ENCODE results near the gene KLK13. TPM values are rescaled to one million over a fixed set of nuclear protein-coding genes. Genes with fewer than 3 reads are reported as not detected.

KLK13 gene
- total RNA-seq, 4 donors from 2014 or later = 1.2 to 5.0 (median 1.3) TPM; not detected in 1

DNA sequence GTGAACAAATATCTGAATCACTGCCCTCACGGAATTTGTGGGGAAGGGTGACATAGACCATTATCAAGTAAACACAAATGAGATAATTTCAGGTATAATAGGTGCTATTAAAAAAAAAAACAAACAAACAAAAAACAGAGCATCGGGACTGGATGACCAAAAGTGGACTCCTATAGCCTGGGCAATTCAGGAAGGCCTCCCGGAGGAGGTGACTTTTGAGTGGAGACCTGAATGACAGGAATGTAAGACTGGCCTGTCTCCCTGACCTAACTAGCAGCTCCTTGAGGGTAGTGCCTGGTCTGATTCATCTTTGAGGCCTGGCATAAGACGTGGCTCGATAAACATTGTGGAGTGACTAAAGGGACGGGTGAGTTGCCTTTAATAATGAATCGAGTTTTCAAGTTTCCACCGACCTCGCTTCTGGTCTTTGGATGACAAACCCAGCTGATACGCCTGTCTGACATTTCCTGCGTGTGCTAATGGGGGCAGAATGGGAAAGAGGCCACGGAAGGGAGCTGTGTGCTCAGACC is 52.2 kb downstream of the KLK13 start:
- no peak for DNase-seq
- H3K4me1 ChIP-seq = peaks cover 0 to 10% (median 0%) of the 10 kb centered on the region in 4 donors
- no peak for TF ChIP-seq POLR2A (IDR thresholded peaks at IDR 0.05)
- TF ChIP-seq, protein P1, sequence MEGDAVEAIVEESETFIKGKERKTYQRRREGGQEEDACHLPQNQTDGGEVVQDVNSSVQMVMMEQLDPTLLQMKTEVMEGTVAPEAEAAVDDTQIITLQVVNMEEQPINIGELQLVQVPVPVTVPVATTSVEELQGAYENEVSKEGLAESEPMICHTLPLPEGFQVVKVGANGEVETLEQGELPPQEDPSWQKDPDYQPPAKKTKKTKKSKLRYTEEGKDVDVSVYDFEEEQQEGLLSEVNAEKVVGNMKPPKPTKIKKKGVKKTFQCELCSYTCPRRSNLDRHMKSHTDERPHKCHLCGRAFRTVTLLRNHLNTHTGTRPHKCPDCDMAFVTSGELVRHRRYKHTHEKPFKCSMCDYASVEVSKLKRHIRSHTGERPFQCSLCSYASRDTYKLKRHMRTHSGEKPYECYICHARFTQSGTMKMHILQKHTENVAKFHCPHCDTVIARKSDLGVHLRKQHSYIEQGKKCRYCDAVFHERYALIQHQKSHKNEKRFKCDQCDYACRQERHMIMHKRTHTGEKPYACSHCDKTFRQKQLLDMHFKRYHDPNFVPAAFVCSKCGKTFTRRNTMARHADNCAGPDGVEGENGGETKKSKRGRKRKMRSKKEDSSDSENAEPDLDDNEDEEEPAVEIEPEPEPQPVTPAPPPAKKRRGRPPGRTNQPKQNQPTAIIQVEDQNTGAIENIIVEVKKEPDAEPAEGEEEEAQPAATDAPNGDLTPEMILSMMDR (IDR thresholded peaks at IDR 0.05) = no peak
- H3K36me3 ChIP-seq = no peaks in the 10 kb centered on the region
- H3K27me3 ChIP-seq = peaks cover 0 to 10% of the 10 kb centered on the region in 2 donors
- H3K9me3 ChIP-seq = no peaks in the 10 kb centered on the region
- H3K4me3 ChIP-seq = no peak overlapping the region
- H3K27ac ChIP-seq = no peak overlapping the region

DNA sequence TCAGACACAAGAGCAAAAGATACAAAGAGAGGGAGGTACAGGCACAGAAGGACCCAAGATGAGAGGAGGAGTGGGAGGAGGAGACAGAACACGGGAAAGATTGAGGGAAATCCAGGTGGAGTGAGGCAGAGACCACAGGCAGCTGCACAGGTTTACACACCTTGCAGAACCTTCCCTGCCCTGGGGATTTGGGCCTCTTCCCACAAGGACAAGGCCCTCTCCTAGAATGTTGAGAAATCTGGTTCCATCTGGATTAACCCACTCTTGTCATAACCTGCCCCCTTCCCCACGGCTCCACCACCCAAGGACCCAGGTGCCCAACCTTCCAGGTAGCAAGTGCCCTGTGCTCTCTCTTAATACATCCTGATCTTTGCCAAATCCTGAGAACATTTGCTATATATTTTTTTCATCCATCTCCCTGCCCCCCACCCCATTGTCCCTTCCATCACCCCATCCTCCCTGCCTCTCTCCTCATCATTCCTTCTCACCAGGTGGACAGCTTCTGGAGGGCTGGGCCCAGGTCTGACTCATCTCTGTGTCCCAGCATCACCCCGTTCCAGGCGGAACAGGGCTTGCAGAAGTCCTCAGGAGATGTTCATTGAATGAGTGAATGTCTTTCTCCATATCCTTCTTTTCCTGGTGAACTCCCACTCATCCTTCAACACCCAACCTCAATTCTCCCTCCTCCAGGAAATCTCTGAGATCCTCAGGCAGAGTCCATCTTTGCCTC is 54.7 kb downstream of the KLK13 start:
- H3K27ac ChIP-seq = no peak overlapping the region
- H3K4me3 ChIP-seq = no peak overlapping the region
- no peaks in the 10 kb centered on the region for H3K27me3 ChIP-seq
- DNase-seq = no peak
- H3K4me1 ChIP-seq = no peaks in the 10 kb centered on the region
- H3K9me3 ChIP-seq = no peaks in the 10 kb centered on the region
- TF ChIP-seq, protein P1 (IDR thresholded peaks at IDR 0.05) = no peak
- no peak for TF ChIP-seq POLR2A (IDR thresholded peaks at IDR 0.05)
- no peaks in the 10 kb centered on the region for H3K36me3 ChIP-seq

DNA sequence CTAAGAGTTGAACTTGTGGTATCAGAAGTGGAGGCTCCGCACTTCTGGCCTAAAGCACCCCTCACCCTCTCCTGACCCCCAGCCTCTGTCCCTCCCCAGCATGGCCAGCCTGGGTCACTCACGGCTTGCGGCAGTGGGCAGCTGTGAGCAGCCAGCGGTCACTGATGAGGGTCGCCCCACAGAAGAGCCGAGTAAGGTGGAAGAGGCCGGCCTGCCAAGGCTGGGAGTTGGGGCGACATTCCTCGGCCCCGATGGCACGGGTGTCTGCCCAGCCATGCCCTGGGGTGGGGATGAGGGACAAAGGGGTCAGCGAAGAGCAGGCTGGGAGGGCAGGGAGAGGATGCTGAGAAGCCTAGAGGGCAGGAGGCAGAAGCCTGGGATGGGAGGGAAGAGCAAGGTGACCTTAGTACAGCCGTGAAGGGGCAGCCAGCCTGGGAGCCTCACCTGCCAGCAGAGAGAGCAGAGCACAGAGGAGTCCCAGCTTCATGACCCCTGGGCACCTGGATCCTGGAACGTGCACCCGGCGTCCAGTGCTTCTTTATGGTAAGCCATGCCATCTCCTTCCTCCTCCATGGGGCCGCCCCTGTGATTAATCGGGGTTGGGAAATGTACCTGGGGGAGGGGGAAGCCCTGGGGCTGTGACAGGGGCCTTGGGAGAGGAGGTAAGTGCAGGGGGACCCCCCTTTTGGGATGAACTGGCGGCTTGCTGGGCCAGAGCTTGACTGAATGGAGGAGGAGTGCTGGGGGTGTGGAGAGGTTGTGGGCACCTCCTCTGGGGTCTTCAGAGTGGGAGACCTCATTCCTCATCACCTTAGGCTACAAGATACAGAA is 55.6 kb downstream of the KLK13 start:
- no peaks in the 10 kb centered on the region for H3K9me3 ChIP-seq
- no peak overlapping the region for H3K4me3 ChIP-seq
- TF ChIP-seq POLR2A (IDR thresholded peaks at IDR 0.05) = no peak
- TF ChIP-seq, protein P1 (IDR thresholded peaks at IDR 0.05) = no peak
- no peak overlapping the region for H3K27ac ChIP-seq
- H3K4me1 ChIP-seq = no peaks in the 10 kb centered on the region
- no peaks in the 10 kb centered on the region for H3K27me3 ChIP-seq
- H3K36me3 ChIP-seq = no peaks in the 10 kb centered on the region
- no peak for DNase-seq

DNA sequence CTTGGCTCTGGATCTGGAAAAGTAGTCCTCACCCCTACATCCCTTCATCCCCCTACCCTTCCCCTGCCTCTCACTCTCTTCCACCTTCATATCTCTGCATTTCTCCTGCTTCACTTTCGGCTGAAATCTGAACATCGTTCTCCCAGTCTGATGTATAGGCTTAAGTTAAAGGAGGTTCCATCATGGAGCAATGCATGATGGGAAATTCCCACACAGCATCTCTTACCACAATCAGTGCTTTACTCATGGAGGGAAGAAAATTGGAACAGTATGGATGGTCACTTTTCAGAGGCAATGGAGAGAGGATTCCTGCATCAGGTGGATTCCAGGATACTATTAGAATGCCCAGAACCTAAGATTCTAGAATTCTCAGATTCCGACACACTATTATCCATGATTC is 57.4 kb downstream of the KLK13 start:
- no peak overlapping the region for H3K4me3 ChIP-seq
- H3K36me3 ChIP-seq = no peaks in the 10 kb centered on the region
- TF ChIP-seq, protein P1 (IDR thresholded peaks at IDR 0.05) = no peak
- no peak for TF ChIP-seq POLR2A (IDR thresholded peaks at IDR 0.05)
- H3K27me3 ChIP-seq = no peaks in the 10 kb centered on the region
- H3K4me1 ChIP-seq = no peaks in the 10 kb centered on the region
- H3K27ac ChIP-seq = no peak overlapping the region
- DNase-seq = no peak
- no peaks in the 10 kb centered on the region for H3K9me3 ChIP-seq

DNA sequence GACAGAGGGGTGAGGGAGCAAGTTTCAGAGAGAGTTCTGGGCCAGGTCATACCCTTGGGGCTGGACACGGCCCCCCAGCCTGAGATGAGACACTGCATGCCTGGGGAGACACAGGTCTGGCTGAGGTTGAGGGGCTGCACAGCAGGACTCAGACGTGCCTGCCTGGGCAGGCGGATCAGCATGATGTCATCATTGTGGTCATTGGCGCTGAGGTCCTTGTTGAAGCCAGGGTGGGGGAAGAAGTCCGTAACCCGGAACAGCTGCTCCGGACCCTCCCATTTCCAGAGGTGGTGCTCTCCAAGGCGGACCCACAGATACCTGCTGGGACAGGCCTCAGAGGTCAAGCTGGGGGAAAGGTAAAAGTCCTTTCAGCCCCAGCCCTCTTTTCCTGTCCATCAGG is 58.5 kb downstream of the KLK13 start:
- Histone ChIP-seq H3K4me1 (no peaks in the 10 kb centered on the region), H3K27ac (no peak overlapping the region), H3K27me3 (no peaks in the 10 kb centered on the region), H3K9me3 (no peaks in the 10 kb centered on the region), H3K36me3 (no peaks in the 10 kb centered on the region), H3K4me3 (no peak overlapping the region)
- DNase-seq = no peak
- TF ChIP-seq POLR2A (IDR thresholded peaks at IDR 0.05) = no peak
- TF ChIP-seq, protein P1 (IDR thresholded peaks at IDR 0.05) = no peak

Other genes with a start within 250 kb of the KLK13 start
- 10 to 100 TPM; 24.5 to 60.2 (median 47.3) TPM for gene KLK1, start 241.3 kb downstream of the KLK13 start, total RNA-seq
- not detected for gene KLK15, start 231.5 kb downstream of the KLK13 start, total RNA-seq
- 1 to 10 TPM in 3 of 4 donors, not detected in 1; 1.2 to 2.4 (median 1.9) TPM for gene KLK3, start 210.2 kb downstream of the KLK13 start, total RNA-seq
- gene KLK2, start 191.7 kb downstream of the KLK13 start, total RNA-seq = not detected
- gene KLK4, start 153.7 kb downstream of the KLK13 start, total RNA-seq = 1 to 10 TPM in 1 of 4 donors, not detected in 3; 1.4 TPM
- not detected for gene KLK5, start 112.1 kb downstream of the KLK13 start, total RNA-seq
- gene KLK6, start 95.5 kb downstream of the KLK13 start, total RNA-seq = not detected
- 1 to 10 TPM in 2 of 4 donors, not detected in 2; 1.2 to 9.9 TPM for gene KLK7, start 81.2 kb downstream of the KLK13 start, total RNA-seq
- gene KLK8, start 63.5 kb downstream of the KLK13 start, total RNA-seq = not detected
- gene KLK10, start 45.4 kb downstream of the KLK13 start, total RNA-seq = 1 to 10 TPM in 2 of 4 donors, not detected in 2; 2.4 to 6.3 TPM
- gene KLK11, start 38.5 kb downstream of the KLK13 start, total RNA-seq = 1 to 10 TPM in 3 of 4 donors, not detected in 1; 1.7 to 3.8 (median 1.9) TPM
- gene KLK12, start 30.1 kb downstream of the KLK13 start, total RNA-seq = 1 to 10 TPM in 2 of 4 donors, not detected in 2; 1.4 to 4.7 TPM
- 1 to 10 TPM in 2 of 4 donors, not detected in 2; 1.1 to 6.6 TPM for gene KLK14, start 17.8 kb upstream of the KLK13 start, total RNA-seq
- gene CTU1, start 43.3 kb upstream of the KLK13 start, total RNA-seq = 10 to 100 TPM in 1 of 4 donors, 1 to 10 TPM in 3; 4.4 to 10.0 (median 6.5) TPM
- 1 to 10 TPM in 2 of 4 donors, not detected in 2; 1.9 to 2.1 TPM for gene SIGLEC9, start 59.8 kb upstream of the KLK13 start, total RNA-seq
- gene SIGLEC7, start 77.2 kb upstream of the KLK13 start, total RNA-seq = not detected
- 10 to 100 TPM in 1 of 4 donors, 1 to 10 TPM in 1, under 1 TPM in 1, not detected in 1; 0.88 to 22.3 (median 2.4) TPM for gene CD33, start 160.0 kb upstream of the KLK13 start, total RNA-seq
- not detected for gene SIGLECL1, start 186.0 kb upstream of the KLK13 start, total RNA-seq
- not detected for gene IGLON5, start 246.6 kb upstream of the KLK13 start, total RNA-seq